Measurements from ENCODE around the gene SCN9A.
"Not testable (repeated sequence)": the region's sequence is repeated elsewhere in the genome, so short reads cannot be mapped to it uniquely, and the experiment has no call there.

SCN9A gene

GRCh38 chr2:166332106-166332505 lies 43.6 kb downstream of the SCN9A start:
- DNase-seq: no peak

- no peak for DNase-seq
These were observed 44.3 kb downstream of the SCN9A start for GRCh38 chr2:166331468-166331867.

GRCh38 chr2:166329465-166329864 lies 46.3 kb downstream of the SCN9A start:
- DNase-seq: no peak

- no peak for DNase-seq
These were observed 47.6 kb downstream of the SCN9A start for GRCh38 chr2:166328147-166328546.

GRCh38 chr2:166321076-166321475 lies 54.7 kb downstream of the SCN9A start:
- DNase-seq: no peak

GRCh38 chr2:166314022-166314759 lies 61.6 kb downstream of the SCN9A start:
- DNase-seq: no peak

- not testable (repeated sequence) for DNase-seq
These were observed 62.9 kb downstream of the SCN9A start for GRCh38 chr2:166312863-166313262.

GRCh38 chr2:166307326-166307725 lies 68.4 kb downstream of the SCN9A start:
- no peak for DNase-seq

- DNase-seq: no peak
These were observed 71.1 kb downstream of the SCN9A start for GRCh38 chr2:166304656-166305055.

- DNase-seq: no peak
These were observed 73.7 kb downstream of the SCN9A start for GRCh38 chr2:166302036-166302435.

- no peak for DNase-seq
These were observed 77.8 kb downstream of the SCN9A start for GRCh38 chr2:166297951-166298350.

GRCh38 chr2:166293984-166294383 lies 81.8 kb downstream of the SCN9A start:
- no peak for DNase-seq

- no peak for DNase-seq
These were observed 90.5 kb downstream of the SCN9A start for GRCh38 chr2:166285215-166285614.

GRCh38 chr2:166284359-166284758 lies 91.4 kb downstream of the SCN9A start:
- DNase-seq: no peak

- no peak for DNase-seq
These were observed 93.6 kb downstream of the SCN9A start for GRCh38 chr2:166282154-166282553.

GRCh38 chr2:166278856-166279255 lies 96.9 kb downstream of the SCN9A start:
- DNase-seq: no peak

GRCh38 chr2:166270376-166270775 lies 105.4 kb downstream of the SCN9A start:
- DNase-seq: no peak

- no peak for DNase-seq
These were observed 106.4 kb downstream of the SCN9A start for GRCh38 chr2:166269322-166269721.

GRCh38 chr2:166257859-166258258 lies 117.9 kb downstream of the SCN9A start:
- no peak for DNase-seq

- no peak for DNase-seq
These were observed 118.8 kb downstream of the SCN9A start for GRCh38 chr2:166256896-166257295.

GRCh38 chr2:166249318-166249717 lies 126.4 kb downstream of the SCN9A start:
- no peak for DNase-seq

GRCh38 chr2:166246901-166247300 lies 128.8 kb downstream of the SCN9A start:
- DNase-seq: no peak

- DNase-seq: no peak
These were observed 133.4 kb downstream of the SCN9A start for GRCh38 chr2:166242309-166242708.

GRCh38 chr2:166240387-166241313 lies 135.1 kb downstream of the SCN9A start:
- DNase-seq: no peak
